Immature natural killer cell (primary cell): ENCODE data around the gene CRAT. TPM values are rescaled to one million over a fixed set of nuclear protein-coding genes. Genes with fewer than 3 reads are reported as not detected.

Experiments
- DNase-seq, 3 donors: peaks; one replicate each; pipeline ENCODE4 v3.0.0; 2022; ENCODE audit warnings: mixed read lengths in 1 of 3
- H3K27ac Mint-ChIP-seq, 6 donors: one replicate each; pipeline ENCODE4 v1.8.0; 2020; ENCODE audit warnings: mixed read lengths in 6 of 6, mild to moderate bottlenecking in 5 of 6, inconsistent platforms in 4 of 6, moderate library complexity in 3 of 6
- H3K27me3 Mint-ChIP-seq, 3 donors: one replicate each; pipeline ENCODE4 v1.8.0; 2020 to 2021; ENCODE audit warnings: low read depth in 3 of 3, mild to moderate bottlenecking in 3 of 3, mixed read lengths in 3 of 3, moderate library complexity in 3 of 3, inconsistent platforms in 1 of 3
- H3K36me3 Mint-ChIP-seq, 3 donors: one replicate each; pipeline ENCODE4 v1.8.0; 2020; ENCODE audit warnings: mixed read lengths in 3 of 3, inconsistent platforms in 2 of 3, mild to moderate bottlenecking in 2 of 3
- H3K4me1 Mint-ChIP-seq, 2 donors: one replicate each; pipeline ENCODE4 v1.8.0; 2020; ENCODE audit warnings: inconsistent platforms in 2 of 2, mild to moderate bottlenecking in 2 of 2, mixed read lengths in 2 of 2, moderate library complexity in 1 of 2
- H3K4me3 Mint-ChIP-seq, 5 donors: one replicate each; pipeline ENCODE4 v1.8.0; 2020; ENCODE audit warnings: mild to moderate bottlenecking in 5 of 5, mixed read lengths in 5 of 5, inconsistent platforms in 3 of 5, moderate library complexity in 3 of 5
- H3K9me3 Mint-ChIP-seq, 6 donors: one replicate each; pipeline ENCODE4 v1.8.0; 2020; ENCODE audit warnings: mild to moderate bottlenecking in 6 of 6, mixed read lengths in 6 of 6, inconsistent platforms in 4 of 6, moderate library complexity in 3 of 6
- polyA plus RNA-seq, 3 donors: library from polyadenylated mRNA; unstranded; fragments of 300-500 nt; fragmentation: Illumina TruSeq; gene quantifications; one replicate each; pipeline ENCODE4 v1.2.3, GENCODE V29; 2021

The CRAT gene
- polyA plus RNA-seq, 3 donors from 2014 or later = 9.8 to 22.4 (median 16.7) TPM

DNA sequence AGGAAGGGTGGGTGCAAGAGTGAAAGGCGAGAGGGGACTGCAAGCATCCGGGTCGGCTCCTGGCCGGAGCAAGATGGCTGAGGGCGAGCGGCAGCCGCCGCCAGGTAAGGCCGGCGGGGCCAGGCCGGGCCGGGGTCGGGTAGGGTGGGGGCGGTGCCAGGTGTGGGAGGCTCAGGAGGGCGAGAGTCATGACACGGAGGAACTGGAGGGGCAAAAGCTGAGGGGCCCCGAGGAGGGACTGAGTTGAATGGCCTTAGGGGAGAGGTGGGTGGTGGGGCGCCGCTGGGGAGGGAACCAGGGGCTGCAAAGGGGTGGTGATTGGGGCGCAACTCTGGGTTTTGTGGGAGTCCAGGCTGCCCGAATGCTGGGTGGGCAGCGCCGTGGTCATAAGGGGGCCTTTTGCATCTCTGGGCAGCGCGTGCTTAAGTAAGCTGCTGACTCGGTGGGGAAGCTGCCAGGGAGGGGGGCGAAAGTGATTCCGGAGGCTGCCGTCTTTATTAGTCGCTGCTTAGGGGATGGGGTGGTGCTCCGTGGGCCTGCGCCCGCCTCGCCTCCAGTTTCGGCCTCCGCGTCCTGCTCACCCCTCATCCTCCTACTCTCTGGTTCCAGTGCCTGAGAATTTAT lies 1.0 kb upstream of the CRAT start:
- peak; percentile 14 to 19 (median 19) for DNase-seq
- H3K4me1 Mint-ChIP-seq = peaks cover 20 to 36% of the 10 kb centered on the region in 2 donors
- peaks cover 0 to 9% (median 3%) of the 10 kb centered on the region in 3 donors for H3K27me3 Mint-ChIP-seq
- H3K9me3 Mint-ChIP-seq = no peaks in the 10 kb centered on the region
- H3K27ac Mint-ChIP-seq = peak overlapping the region; percentile 80 to 96 (median 91)
- peak overlapping the region; percentile 91 to 95 (median 92) for H3K4me3 Mint-ChIP-seq
- no peaks in the 10 kb centered on the region for H3K36me3 Mint-ChIP-seq

DNA sequence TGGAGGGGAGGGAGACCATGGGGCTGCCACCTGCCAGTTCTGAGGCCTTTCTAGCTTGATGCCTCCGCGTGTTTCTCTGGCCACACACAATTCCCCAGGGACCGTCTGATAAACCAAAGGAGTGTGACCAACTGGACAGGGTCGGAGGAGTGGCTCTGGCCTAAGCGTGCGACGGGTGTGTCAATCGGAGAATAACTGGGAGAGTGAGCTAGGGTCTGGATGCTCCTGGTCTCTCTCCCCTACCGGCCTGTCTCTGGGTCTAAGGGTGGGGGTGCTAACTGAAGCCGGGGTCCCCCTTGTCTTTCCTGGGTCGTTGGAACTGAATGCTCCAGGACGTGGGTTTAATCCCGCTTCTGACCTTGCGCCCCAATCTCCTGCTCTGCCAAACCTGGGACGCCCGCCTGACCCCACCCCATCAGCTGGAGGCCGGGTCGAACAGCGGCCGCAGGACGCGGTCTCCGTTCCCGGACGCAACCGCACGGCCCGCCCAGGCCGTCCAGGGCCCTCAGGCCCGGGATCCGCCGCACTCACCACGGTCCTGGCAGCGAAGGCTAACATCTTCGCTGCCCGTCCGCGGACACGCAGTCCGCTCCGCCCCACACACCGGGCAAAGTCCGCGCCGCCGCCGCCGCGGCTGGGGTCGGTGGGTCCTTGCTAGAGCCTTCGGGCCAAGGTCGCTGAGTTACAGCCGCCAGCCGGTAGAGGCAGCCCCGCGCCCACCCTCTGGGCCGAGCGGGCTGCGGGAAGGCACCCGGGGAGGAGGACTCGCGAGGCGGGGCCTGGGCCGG lies 447 bp downstream of the CRAT start:
- Mint-ChIP-seq H3K4me3 (peak overlapping the region; percentile 71 to 95 (median 91)), H3K27me3 (peaks cover 0 to 9% (median 3%) of the 10 kb centered on the region in 3 donors), H3K4me1 (peaks cover 18 to 33% of the 10 kb centered on the region in 2 donors), H3K9me3 (no peaks in the 10 kb centered on the region), H3K36me3 (no peaks in the 10 kb centered on the region), H3K27ac (peak overlapping the region in 2 of 6 donors; percentile 71 to 93)
- DNase-seq = no peak

DNA sequence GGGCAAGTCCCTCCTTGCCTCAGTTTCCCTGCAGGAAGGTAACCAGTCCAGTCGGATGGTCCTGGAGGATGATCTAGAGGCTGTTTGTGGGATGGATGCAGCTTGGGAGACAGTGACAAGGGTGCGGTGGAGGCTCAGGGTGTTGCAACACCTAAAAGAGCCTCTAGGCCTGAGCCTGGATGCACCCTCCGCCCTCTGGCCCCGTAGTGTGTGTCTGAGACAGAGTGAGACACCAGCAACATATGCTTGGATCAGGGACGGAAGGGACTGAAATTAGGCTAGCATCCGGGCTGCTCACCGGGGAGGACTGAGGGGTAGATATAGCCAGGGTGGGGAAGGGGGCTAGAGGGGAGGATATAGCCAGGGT lies 1.1 kb downstream of the CRAT start:
- DNase-seq = no peak

DNA sequence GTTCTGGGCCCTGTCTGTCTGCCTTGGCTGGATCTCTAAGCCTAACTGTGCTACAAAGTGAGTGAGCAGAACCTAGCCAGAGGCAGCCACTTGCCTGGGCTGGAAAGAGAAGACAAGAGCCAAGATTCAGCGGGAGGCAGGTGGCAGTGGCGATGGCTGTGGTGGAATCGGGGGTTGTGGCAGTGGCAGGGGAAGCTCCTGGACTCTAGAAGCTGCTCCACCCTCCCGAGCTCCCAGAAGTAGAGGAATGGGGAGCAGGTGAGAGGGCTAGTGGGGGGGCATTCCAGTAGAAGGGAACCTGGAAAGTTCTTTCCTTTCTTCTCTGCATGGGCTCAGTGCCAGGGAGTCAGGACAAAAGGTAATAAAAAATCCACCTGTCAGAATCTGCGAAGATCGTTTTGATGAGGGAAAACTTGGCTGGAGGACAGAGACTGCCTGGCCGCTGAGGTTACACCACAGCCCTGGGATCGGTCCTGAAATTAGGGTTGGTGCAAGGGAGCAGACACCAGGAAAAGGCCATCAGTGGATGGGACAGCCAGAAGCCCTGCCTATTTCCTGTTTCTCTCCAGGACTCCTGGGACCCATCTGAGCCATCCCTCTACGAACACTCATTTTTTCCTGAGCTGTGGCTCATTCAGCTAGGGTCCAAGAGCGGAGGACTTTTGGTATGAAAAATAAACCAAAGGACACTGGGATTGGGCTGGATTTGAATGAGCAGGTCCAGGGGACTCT lies 1.6 kb downstream of the CRAT start:
- peak overlapping the region; percentile 66 to 77 (median 71) for H3K4me3 Mint-ChIP-seq
- peaks cover 0 to 8% (median 3%) of the 10 kb centered on the region in 3 donors for H3K27me3 Mint-ChIP-seq
- H3K27ac Mint-ChIP-seq = peak overlapping the region in 4 of 6 donors; percentile 12 to 65 (median 36)

More for the DNA sequence above, 1.1 kb downstream of the CRAT start:
- H3K9me3 Mint-ChIP-seq = no peaks in the 10 kb centered on the region
- H3K4me1 Mint-ChIP-seq = peaks cover 17 to 26% of the 10 kb centered on the region in 2 donors
- peak overlapping the region in 4 of 6 donors; percentile 12 to 57 (median 40) for H3K27ac Mint-ChIP-seq
- H3K36me3 Mint-ChIP-seq = no peaks in the 10 kb centered on the region
- H3K27me3 Mint-ChIP-seq = peaks cover 0 to 9% (median 3%) of the 10 kb centered on the region in 3 donors
- peak overlapping the region; percentile 66 to 77 (median 71) for H3K4me3 Mint-ChIP-seq

DNA sequence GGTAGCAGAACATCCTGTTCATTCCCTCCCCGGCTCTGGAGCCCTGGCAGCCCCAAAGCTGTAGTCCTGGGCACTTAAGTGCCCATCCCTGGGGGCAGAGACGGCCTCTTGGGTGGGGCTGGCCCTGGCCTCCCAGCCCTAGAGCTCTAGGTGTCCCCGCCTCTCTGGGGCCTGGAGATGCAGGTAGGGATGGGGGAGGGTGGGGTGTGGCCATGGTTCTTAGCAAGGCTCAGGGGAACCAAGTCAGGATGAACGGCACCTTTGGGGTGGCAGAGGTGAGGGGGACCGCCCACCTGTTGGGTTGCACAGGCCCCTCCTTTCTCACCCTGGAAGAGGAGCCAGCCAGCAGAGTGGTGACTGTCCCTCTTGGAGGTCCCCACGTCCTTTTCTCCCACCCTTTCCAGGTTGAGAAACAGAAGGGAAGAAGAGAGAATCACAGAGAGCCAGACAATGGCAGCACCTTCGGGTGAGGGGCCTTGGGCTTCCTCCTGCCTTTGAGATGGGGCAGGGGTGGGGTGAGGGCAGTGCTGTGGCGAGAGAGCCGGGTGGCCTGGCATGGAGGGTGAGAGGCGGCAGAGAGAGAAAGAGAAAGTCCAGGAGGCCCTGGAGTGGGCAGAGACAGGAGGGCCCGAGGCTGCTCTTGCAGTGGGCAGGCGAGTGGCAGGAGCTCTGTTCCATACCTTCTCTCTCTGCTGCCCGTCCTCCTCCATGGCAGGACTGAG lies 2.3 kb downstream of the CRAT start:
- H3K36me3 Mint-ChIP-seq = no peaks in the 10 kb centered on the region
- H3K4me3 Mint-ChIP-seq = peak overlapping the region in 3 of 5 donors; percentile 21 to 68 (median 53)
- no peak for DNase-seq
- peaks cover 0 to 5% (median 3%) of the 10 kb centered on the region in 3 donors for H3K27me3 Mint-ChIP-seq
- peaks cover 17 to 22% of the 10 kb centered on the region in 2 donors for H3K4me1 Mint-ChIP-seq
- H3K27ac Mint-ChIP-seq = peak overlapping the region in 1 of 6 donors; percentile 65
- no peaks in the 10 kb centered on the region for H3K9me3 Mint-ChIP-seq

More for the DNA sequence above, 1.6 kb downstream of the CRAT start:
- H3K36me3 Mint-ChIP-seq = no peaks in the 10 kb centered on the region
- H3K9me3 Mint-ChIP-seq = no peaks in the 10 kb centered on the region
- H3K4me1 Mint-ChIP-seq = peaks cover 17 to 22% of the 10 kb centered on the region in 2 donors
- no peak for DNase-seq

DNA sequence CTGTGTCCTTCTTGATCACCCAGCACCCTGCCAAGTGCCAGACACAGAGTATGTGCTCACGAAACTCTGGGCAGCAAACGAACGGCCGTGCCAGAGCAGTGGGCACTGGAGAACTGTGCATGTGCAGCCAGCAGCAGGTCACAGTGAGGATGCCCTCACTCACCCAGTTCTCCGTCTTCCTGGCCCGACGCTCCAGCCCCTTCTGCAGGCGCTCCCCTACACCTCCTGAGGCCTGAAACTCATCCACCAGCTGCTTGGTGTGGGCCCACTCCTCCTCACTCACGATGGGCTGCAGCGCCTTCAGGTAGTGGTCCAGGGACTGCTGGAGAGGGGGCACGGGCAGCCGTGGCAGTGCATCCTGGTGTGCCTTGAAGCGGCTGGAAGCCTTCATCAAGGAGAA lies 2.9 kb downstream of the CRAT start:
- Mint-ChIP-seq H3K9me3 (no peaks in the 10 kb centered on the region), H3K36me3 (no peaks in the 10 kb centered on the region), H3K4me3 (no peak overlapping the region), H3K27ac (no peak overlapping the region), H3K4me1 (peaks cover 17 to 22% of the 10 kb centered on the region in 2 donors), H3K27me3 (peaks cover 0 to 5% (median 3%) of the 10 kb centered on the region in 3 donors)
- no peak for DNase-seq

DNA sequence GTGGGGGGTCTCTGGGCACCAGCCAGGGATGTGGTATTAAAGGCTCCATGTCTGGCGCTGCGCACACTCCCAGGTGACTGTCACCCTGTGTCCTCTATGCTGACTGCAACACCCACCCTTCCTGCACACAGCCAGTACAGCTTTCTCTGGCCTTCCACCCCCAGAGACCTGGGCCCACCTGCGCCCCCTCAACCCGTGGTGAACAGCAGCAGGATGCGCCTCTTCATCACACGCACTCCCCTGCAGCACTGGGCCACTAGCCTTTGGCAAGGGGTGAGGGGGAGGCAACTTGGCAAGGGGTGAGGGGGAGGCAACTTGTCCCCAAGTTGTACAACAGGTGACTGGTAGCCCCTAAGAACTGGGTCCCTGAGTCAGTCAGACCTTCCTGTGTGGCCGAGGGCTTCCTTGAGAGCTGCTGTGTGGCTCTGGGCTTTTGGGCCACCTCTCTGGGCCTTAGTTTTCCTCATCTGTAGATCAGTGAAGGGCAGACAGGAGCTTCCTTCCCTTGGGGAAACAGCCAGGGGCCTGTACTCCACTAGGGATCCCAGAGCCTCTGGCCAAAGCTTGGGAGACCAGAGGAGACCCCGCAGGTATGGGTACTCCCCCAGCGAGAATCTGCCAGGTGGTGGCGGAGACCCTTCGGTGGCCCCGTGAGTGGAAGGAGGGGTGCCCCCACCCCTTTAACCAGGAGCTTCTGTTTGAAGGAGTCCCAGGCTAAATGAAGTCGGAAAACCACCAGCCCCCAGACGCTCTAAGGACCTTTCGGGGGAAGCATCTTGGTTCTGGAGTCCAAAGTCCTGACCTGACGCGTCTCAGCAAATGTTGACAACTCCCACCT lies 4.5 kb downstream of the CRAT start:
- H3K4me1 Mint-ChIP-seq = peaks cover 11 to 15% of the 10 kb centered on the region in 2 donors
- no peaks in the 10 kb centered on the region for H3K9me3 Mint-ChIP-seq
- H3K27ac Mint-ChIP-seq = no peak overlapping the region
- H3K4me3 Mint-ChIP-seq = no peak overlapping the region
- no peaks in the 10 kb centered on the region for H3K36me3 Mint-ChIP-seq
- H3K27me3 Mint-ChIP-seq = peaks cover 0 to 5% (median 3%) of the 10 kb centered on the region in 3 donors
- DNase-seq = no peak

DNA sequence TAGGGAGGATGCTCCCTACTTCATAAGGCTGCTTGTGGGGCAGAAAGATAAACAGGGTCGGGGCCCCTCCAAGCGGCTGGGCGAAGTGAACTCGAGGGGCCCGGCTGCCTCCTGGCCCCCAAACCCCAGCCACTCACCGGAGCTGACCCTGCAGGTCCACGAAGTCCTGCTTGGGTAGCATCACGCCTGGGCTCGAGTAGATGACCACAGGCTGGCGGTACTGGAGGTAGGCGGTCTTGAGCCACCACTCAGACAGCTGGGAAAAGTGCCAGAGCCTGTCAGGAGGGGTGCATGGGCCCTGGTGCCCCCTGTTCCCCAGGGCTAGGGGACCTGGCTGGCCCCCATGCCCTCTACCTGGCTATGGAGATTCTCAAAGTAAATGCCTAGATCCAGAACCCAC lies 6.5 kb downstream of the CRAT start:
- Mint-ChIP-seq H3K27me3 (peaks cover 0 to 2% (median 0%) of the 10 kb centered on the region in 3 donors), H3K9me3 (no peaks in the 10 kb centered on the region), H3K4me3 (no peak overlapping the region), H3K4me1 (peaks cover 3 to 5% of the 10 kb centered on the region in 2 donors), H3K36me3 (no peaks in the 10 kb centered on the region), H3K27ac (no peak overlapping the region)
- no peak for DNase-seq

DNA sequence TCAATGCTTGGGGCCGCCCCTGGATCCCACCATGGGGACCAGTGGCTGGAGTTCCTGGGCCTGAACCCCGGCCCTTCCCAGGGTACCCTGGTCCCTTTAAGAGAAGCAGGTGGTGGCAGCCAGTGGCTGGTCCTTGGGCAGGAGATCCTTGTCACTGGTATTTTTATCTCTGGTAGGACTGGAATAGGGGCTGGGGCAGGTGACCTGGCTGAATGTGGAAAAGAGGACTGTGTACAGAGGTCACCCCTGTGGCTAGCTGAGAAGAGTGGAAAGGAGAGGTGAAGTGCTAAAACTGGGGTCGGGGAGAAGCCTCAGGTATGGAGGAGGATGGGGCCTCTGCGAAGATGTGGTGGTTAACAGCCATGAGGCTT lies 7.0 kb downstream of the CRAT start:
- H3K4me1 Mint-ChIP-seq = peaks cover 0 to under 1% of the 10 kb centered on the region in 2 donors
- peak overlapping the region in 2 of 6 donors; percentile 4 to 53 for H3K27ac Mint-ChIP-seq
- no peaks in the 10 kb centered on the region for H3K36me3 Mint-ChIP-seq
- DNase-seq = no peak
- no peaks in the 10 kb centered on the region for H3K9me3 Mint-ChIP-seq
- peaks cover 0 to under 1% (median 0%) of the 10 kb centered on the region in 3 donors for H3K27me3 Mint-ChIP-seq
- no peak overlapping the region for H3K4me3 Mint-ChIP-seq

DNA sequence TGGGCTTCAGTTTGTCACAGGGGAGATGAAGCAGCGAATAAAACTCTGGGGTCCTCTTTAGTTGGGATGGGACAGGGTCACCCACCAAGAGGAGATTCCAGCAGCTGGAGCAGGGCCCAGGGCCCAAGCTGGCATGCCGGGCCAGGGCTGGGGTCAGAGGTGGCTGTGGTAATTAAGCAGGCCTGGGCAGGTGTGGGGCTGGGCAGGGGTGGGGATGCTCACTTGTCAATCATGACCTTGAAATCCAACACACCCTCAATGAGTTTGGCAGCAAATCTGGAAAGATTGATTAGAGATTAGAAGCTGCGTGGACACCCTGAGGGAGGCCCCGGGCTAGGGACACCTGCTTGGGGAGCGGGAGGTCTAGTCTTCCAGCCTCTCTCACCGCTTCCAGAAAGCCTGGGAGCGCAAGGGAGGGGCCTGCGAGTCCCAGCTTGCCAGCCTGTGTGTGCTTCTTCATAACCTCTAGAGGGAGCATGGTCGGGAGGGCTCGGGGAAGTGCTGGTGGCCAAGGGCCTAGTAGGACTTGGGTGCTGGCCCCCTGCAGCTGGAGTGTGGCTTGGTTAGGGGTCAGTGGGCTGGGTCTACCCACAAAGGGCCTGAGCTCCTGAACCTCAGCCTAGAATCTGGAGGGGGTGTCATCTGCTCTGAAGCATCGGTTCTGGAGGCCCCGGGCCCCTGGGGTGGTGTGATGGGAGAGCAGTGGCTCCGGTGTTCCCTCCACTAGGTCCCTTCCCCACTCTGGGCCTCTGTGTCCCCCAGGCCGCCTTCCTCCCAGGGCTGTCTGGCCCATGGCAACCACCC lies 7.6 kb downstream of the CRAT start:
- no peaks in the 10 kb centered on the region for H3K27me3 Mint-ChIP-seq
- H3K4me1 Mint-ChIP-seq = no peaks in the 10 kb centered on the region
- DNase-seq = no peak
- H3K4me3 Mint-ChIP-seq = no peak overlapping the region
- H3K36me3 Mint-ChIP-seq = no peaks in the 10 kb centered on the region
- no peak overlapping the region for H3K27ac Mint-ChIP-seq
- H3K9me3 Mint-ChIP-seq = no peaks in the 10 kb centered on the region

DNA sequence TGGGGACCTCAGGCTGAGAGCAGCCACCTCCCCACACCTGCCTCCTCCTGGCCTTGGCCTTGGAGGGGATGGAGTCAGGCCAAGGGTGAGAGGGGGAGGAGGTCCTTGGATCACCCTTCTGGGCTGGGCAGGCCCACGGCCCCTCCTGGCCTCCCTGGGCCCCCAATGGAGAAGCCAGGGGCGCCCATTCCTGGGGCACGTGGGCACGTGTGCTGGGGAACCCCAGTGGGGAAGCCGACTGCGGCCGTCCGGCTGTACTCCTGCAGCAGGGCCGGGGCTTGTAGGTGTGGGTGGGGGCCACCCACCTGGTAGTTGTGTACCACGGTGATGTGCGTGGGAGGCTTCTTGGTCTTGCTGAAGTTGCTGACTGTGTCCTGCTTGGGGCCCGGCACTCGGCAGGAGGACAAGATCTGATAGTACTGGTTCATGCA lies 8.5 kb downstream of the CRAT start:
- H3K4me3 Mint-ChIP-seq = no peak overlapping the region
- no peak overlapping the region for H3K27ac Mint-ChIP-seq
- no peaks in the 10 kb centered on the region for H3K9me3 Mint-ChIP-seq
- DNase-seq = no peak
- no peaks in the 10 kb centered on the region for H3K4me1 Mint-ChIP-seq
- no peaks in the 10 kb centered on the region for H3K36me3 Mint-ChIP-seq
- peaks cover 0 to 1% (median 0%) of the 10 kb centered on the region in 3 donors for H3K27me3 Mint-ChIP-seq

DNA sequence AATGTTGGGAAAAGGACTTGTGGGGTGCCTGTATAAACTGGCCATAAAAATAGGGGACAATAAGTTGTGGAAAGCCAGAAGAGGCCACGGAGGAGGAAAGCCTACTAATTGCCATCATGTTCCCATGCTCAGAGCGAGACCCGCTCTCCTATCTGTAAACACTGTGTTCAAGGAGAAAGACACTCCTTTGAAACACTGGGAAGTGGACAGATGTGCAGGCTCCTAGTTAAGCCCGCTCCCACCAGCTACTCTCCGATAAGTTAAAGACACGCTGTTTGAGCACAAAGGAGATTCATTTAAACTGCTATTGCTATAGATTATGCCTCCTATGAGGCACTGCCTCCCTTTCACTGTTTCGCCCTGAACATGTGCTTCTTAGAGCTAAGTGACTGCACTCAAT lies 9.3 kb downstream of the CRAT start:
- Mint-ChIP-seq H3K36me3 (peaks cover 0 to 2% (median 0%) of the 10 kb centered on the region in 3 donors), H3K27ac (no peak overlapping the region), H3K27me3 (peaks cover 0 to 1% (median 0%) of the 10 kb centered on the region in 3 donors), H3K4me3 (no peak overlapping the region), H3K4me1 (no peaks in the 10 kb centered on the region), H3K9me3 (no peaks in the 10 kb centered on the region)
- no peak for DNase-seq
